OCI-LY7 (cell line): ENCODE results near the gene PYGB. TPM values are rescaled to one million over a fixed set of nuclear protein-coding genes. Genes with fewer than 3 reads are reported as not detected.

Source experiments
- BruUV-seq: library from RNA; stranded (reverse); fragments of 400-500 nt; replicated peaks from 2 replicates; lab custom pipeline; 2021; lab: Mats Ljungman, UMichigan
- CTCF ChIA-PET: fragments of 300-600 bp; sonication (Branson Sonifier 250); formaldehyde crosslinking; loops from one replicate; lab custom pipeline; 2022; ENCODE audit warnings: antibody characterized with exemption; ENCODE audit not compliant: unreplicated experiment; lab: Charles Lee
- POLR2A ChIA-PET: fragments of 300-600 bp; sonication (Branson Sonifier 250); formaldehyde crosslinking; loops from one replicate; lab custom pipeline; 2022; ENCODE audit warnings: antibody characterized with exemption; lab: Charles Lee
- DNase-seq: peaks from one replicate; pipeline ENCODE4 v3.0.0-alpha.2; 2015; ENCODE audit warnings: low spot score
- H2AFZ ChIP-seq: fragments of 200-600 bp; sonication (generic), shearing (Covaris generic); 2 replicates; pipeline ENCODE4 v1.6.1; 2014; ENCODE audit warnings: mild to moderate bottlenecking, antibody characterized with exemption, low read length, moderate library complexity
- H3K27ac ChIP-seq: fragments of 200-600 bp; sonication (generic); 2 replicates; pipeline ENCODE4 v1.5.1; 2014; ENCODE audit warnings: mixed run types, low read depth, mild to moderate bottlenecking, moderate library complexity, low read length, inconsistent platforms; ENCODE audit not compliant: poor library complexity, severe bottlenecking
- H3K36me3 ChIP-seq: fragments of 200-600 bp; sonication (generic); 2 replicates; pipeline ENCODE4 v1.6.1; 2014; ENCODE audit warnings: mild to moderate bottlenecking, antibody characterized with exemption, low read length, moderate library complexity, mixed read lengths; ENCODE audit not compliant: insufficient read depth
- H3K4me1 ChIP-seq: fragments of 200-600 bp; sonication (generic); 2 replicates; pipeline ENCODE4 v1.5.1; 2014; ENCODE audit warnings: mild to moderate bottlenecking, low read length; ENCODE audit not compliant: insufficient read depth, poor library complexity, severe bottlenecking
- H3K4me2 ChIP-seq: fragments of 200-600 bp; sonication (generic); 2 replicates; pipeline ENCODE4 v1.6.1; 2014; ENCODE audit warnings: mild to moderate bottlenecking, low read length
- H3K4me3 ChIP-seq: fragments of 200-600 bp; sonication (generic); 2 replicates; pipeline ENCODE4 v1.5.1; 2014; ENCODE audit warnings: mild to moderate bottlenecking, low read depth, low read length; ENCODE audit not compliant: poor library complexity, severe bottlenecking
- H3K79me2 ChIP-seq: fragments of 200-600 bp; sonication (generic); 2 replicates; pipeline ENCODE4 v1.6.1; 2016; ENCODE audit warnings: low read depth, mild to moderate bottlenecking, low read length, moderate library complexity, mixed read lengths; ENCODE audit not compliant: insufficient read depth
- H3K9me2 ChIP-seq: fragments of 200-600 bp; sonication (generic); 2 replicates; pipeline ENCODE4 v1.6.1; 2016; ENCODE audit warnings: mild to moderate bottlenecking, low read length, mixed read lengths; ENCODE audit not compliant: insufficient read depth
- H3K9me3 ChIP-seq: fragments of 200-600 bp; sonication (generic); 2 replicates; pipeline ENCODE4 v1.6.1; 2014; ENCODE audit warnings: mild to moderate bottlenecking, mixed run types, low read length, mixed read lengths
- H4K20me1 ChIP-seq: fragments of 200-600 bp; sonication (generic); 2 replicates; pipeline ENCODE4 v1.6.1; 2014; ENCODE audit warnings: mild to moderate bottlenecking, antibody characterized with exemption, low read length, moderate library complexity, mixed read lengths; ENCODE audit not compliant: insufficient read depth
- EZH2phosphoT487 ChIP-seq: fragments of 200-600 bp; sonication (generic); IDR thresholded peaks from 2 replicates; pipeline ENCODE4 v1.6.1; 2018; ENCODE audit warnings: low read depth, borderline replicate concordance, mild to moderate bottlenecking, mixed run types, antibody characterized with exemption, low read length, moderate library complexity, mixed read lengths
- intact Hi-C: fragments of 100-400 bp; cut with micrococcal nuclease; formaldehyde crosslinking; loops from one replicate; pipeline ENCODE4 v1.10.0; 2022; ENCODE audit not compliant: unreplicated experiment
- total RNA-seq, 2 experiments: library from RNA; depleted of rRNA in 1 of 2; stranded (reverse); fragments of >200 nt in 1 of 2; shearing (Covaris generic) in 1 of 2; gene quantifications; 2 replicates each; pipeline ENCODE4 v1.2.3, GENCODE V29; 2014 to 2022
- TF ChIP-seq, protein P1 (sequence below): fragments of 200-600 bp; sonication (generic); conservative IDR thresholded peaks from 2 replicates; pipeline ENCODE4 v1.5.1; 2014; ENCODE audit warnings: mild to moderate bottlenecking, antibody characterized with exemption, low read length, moderate library complexity, mixed read lengths

PYGB gene
- total RNA-seq, 2 experiments from 2014 or later = 4.9 to 7.0 TPM

DNA sequence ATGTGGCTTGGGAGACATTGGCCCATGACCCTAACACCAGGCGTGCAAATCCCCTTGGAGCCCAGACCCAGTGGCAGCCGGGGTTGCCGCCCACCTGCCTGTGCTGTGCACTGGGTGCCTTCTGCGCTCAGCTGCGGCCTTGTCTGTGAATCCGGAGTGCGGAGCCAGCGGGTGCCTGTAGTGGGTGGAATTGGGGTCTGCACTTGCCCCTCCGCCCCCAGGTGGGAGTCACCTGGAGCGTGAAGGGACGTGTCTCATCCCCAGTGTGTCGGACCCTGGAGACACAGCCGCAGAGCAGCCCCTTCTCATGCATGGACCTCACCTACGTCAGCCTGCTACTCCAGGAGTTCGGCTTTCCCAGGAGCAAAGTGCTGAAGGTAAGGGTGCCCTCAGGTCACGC, 22.9 kb upstream of the PYGB start:
- no peak for DNase-seq
- CTCF ChIA-PET = no interaction called here
- Histone ChIP-seq H3K36me3 (no peaks in the 10 kb centered on the region), H3K79me2 (no peaks in the 10 kb centered on the region), H3K9me3 (no peaks in the 10 kb centered on the region), H3K9me2 (no peaks in the 10 kb centered on the region), H3K4me3 (no peak overlapping the region), H3K27ac (no peak overlapping the region), H2AFZ (no peak overlapping the region), H4K20me1 (no peaks in the 10 kb centered on the region), H3K4me1 (no peaks in the 10 kb centered on the region), H3K4me2 (no peak overlapping the region)
- POLR2A ChIA-PET = no interaction called here
- intact Hi-C loops = no loop called here
- TF ChIP-seq, protein P1, sequence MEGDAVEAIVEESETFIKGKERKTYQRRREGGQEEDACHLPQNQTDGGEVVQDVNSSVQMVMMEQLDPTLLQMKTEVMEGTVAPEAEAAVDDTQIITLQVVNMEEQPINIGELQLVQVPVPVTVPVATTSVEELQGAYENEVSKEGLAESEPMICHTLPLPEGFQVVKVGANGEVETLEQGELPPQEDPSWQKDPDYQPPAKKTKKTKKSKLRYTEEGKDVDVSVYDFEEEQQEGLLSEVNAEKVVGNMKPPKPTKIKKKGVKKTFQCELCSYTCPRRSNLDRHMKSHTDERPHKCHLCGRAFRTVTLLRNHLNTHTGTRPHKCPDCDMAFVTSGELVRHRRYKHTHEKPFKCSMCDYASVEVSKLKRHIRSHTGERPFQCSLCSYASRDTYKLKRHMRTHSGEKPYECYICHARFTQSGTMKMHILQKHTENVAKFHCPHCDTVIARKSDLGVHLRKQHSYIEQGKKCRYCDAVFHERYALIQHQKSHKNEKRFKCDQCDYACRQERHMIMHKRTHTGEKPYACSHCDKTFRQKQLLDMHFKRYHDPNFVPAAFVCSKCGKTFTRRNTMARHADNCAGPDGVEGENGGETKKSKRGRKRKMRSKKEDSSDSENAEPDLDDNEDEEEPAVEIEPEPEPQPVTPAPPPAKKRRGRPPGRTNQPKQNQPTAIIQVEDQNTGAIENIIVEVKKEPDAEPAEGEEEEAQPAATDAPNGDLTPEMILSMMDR = no peak
- no peak for TF ChIP-seq EZH2phosphoT487
- no TSS peak for BruUV-seq

DNA sequence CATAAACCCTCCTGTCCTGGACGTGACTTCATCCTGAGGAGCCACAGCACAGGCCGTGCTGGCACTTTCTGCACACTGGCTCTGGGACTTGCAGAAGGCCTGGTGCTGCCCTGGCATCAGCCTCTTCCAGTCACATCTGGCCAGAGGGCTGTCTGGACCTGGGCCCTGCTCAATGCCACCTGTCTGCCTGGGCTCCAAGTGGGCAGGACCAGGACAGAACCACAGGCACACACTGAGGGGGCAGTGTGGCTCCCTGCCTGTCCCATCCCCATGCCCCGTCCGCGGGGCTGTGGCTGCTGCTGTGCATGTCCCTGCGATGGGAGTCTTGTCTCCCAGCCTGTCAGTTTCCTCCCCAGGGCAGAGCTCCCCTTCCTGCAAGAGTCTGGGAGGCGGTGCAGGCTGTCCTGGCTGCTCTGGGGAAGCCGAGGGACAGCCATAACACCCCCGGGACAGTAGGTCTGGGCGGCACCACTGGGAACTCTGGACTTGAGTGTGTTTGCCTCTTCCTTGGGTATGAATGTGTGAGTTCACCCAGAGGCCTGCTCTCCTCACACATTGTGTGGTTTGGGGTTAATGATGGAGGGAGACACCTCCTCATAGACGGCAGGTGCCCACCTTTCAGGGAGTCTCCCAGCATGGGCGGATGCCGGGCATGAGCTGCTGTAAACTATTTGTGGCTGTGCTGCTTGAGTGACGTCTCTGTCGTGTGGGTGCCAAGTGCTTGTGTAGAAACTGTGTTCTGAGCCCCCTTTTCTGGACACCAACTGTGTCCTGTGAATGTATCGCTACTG, 22.0 kb upstream of the PYGB start:
- no peak for TF ChIP-seq EZH2phosphoT487
- TF ChIP-seq, protein P1 = no peak
- no peaks in the 10 kb centered on the region for H3K9me2 ChIP-seq
- DNase-seq = no peak
- H3K36me3 ChIP-seq = no peaks in the 10 kb centered on the region
- no peak overlapping the region for H2AFZ ChIP-seq
- H3K4me3 ChIP-seq = no peak overlapping the region
- no peaks in the 10 kb centered on the region for H3K4me1 ChIP-seq
- POLR2A ChIA-PET = no interaction called here
- H3K79me2 ChIP-seq = no peaks in the 10 kb centered on the region
- BruUV-seq = no TSS peak
- CTCF ChIA-PET = no interaction called here
- H3K4me2 ChIP-seq = no peak overlapping the region
- H3K27ac ChIP-seq = no peak overlapping the region
- intact Hi-C loops = no loop called here
- no peaks in the 10 kb centered on the region for H4K20me1 ChIP-seq
- H3K9me3 ChIP-seq = no peaks in the 10 kb centered on the region
